IMR-90 (cell line): Measurements from ENCODE around the gene NR2C2. TPM values are rescaled to one million over a fixed set of nuclear protein-coding genes. Genes with fewer than 3 reads are reported as not detected.

Source experiments
- ATAC-seq: fragments of 200-7000 bp; cut with Tn5 transposase; 2 replicates; pipeline ENCODE4 v1.9.1; 2020; ENCODE audit warnings: low read depth, mild to moderate bottlenecking, moderate library complexity
- BruUV-seq: library from RNA; stranded (reverse); fragments of 400-500 nt; replicated peaks from 2 replicates; lab custom pipeline; 2021; lab: Mats Ljungman, UMichigan
- CTCF ChIA-PET: fragments of 300-600 bp; formaldehyde crosslinking; extraction: SDS; loops from one replicate; lab custom pipeline; 2021; ENCODE audit warnings: antibody characterized with exemption; lab: Yijun Ruan, JAX
- POLR2A ChIA-PET: fragments of 300-600 bp; sonication (Branson Sonifier 250); formaldehyde crosslinking; loops from one replicate; lab custom pipeline; 2022; ENCODE audit warnings: antibody characterized with exemption; ENCODE audit not compliant: unreplicated experiment; lab: Charles Lee
- DNase-seq: peaks from one replicate; pipeline ENCODE4 v3.0.0; 2013
- H2AFZ ChIP-seq: replicated peaks from 2 replicates; pipeline ENCODE3; 2013; ENCODE audit warnings: low read length, mild to moderate bottlenecking; ENCODE audit not compliant: poor library complexity
- H2AK5ac ChIP-seq: 2 replicates; pipeline ENCODE4 v1.6.1; 2013; ENCODE audit warnings: low read depth, low read length, inconsistent platforms
- H2AK9ac ChIP-seq: replicated peaks from 2 replicates; pipeline ENCODE3; 2013; ENCODE audit warnings: mild to moderate bottlenecking, low read depth, low read length, moderate library complexity; ENCODE audit not compliant: poor library complexity
- H2BK120ac ChIP-seq: 2 replicates; pipeline ENCODE4 v1.6.1; 2013; ENCODE audit warnings: low read depth, low read length, inconsistent platforms
- H2BK15ac ChIP-seq: 3 replicates; pipeline ENCODE4 v1.6.1; 2013; ENCODE audit warnings: low read depth, low read length, inconsistent platforms
- H2BK20ac ChIP-seq: 2 replicates; pipeline ENCODE4 v1.6.1; 2013; ENCODE audit warnings: low read depth, mild to moderate bottlenecking, inconsistent platforms, low read length, moderate library complexity
- H2BK5ac ChIP-seq: 2 replicates; pipeline ENCODE4 v1.6.1; 2013; ENCODE audit warnings: mild to moderate bottlenecking, low read depth, low read length, inconsistent platforms; ENCODE audit not compliant: poor library complexity, severe bottlenecking
- H3K14ac ChIP-seq: replicated peaks from 2 replicates; pipeline ENCODE4 v1.6.1; 2013; ENCODE audit warnings: low read depth, low read length, inconsistent platforms
- H3K18ac ChIP-seq: 2 replicates; pipeline ENCODE4 v1.6.1; 2013; ENCODE audit warnings: low read depth, low read length, control low read depth
- H3K23ac ChIP-seq: 2 replicates; pipeline ENCODE4 v1.6.1; 2013; ENCODE audit warnings: low read depth, low read length, inconsistent platforms
- H3K27ac ChIP-seq: 2 replicates; pipeline ENCODE4 v1.5.1; 2013; ENCODE audit warnings: mild to moderate bottlenecking, control low read depth, low read length; ENCODE audit not compliant: insufficient read depth
- H3K27me3 ChIP-seq: 2 replicates; pipeline ENCODE4 v1.6.1; 2013; ENCODE audit warnings: low read length; ENCODE audit not compliant: control insufficient read depth, insufficient read depth
- H3K36me3 ChIP-seq: 2 replicates; pipeline ENCODE4 v1.6.1; 2013; ENCODE audit warnings: low read length, mixed read lengths; ENCODE audit not compliant: control insufficient read depth, insufficient read depth
- H3K4ac ChIP-seq: 2 replicates; pipeline ENCODE4 v1.6.1; 2013; ENCODE audit warnings: low read depth, low read length, inconsistent platforms
- H3K4me1 ChIP-seq: 2 replicates; pipeline ENCODE4 v1.6.1; 2013; ENCODE audit warnings: low read length, mixed read lengths; ENCODE audit not compliant: control insufficient read depth, insufficient read depth
- H3K4me2 ChIP-seq: 2 replicates; pipeline ENCODE4 v1.6.1; 2013; ENCODE audit warnings: low read depth, mild to moderate bottlenecking, control low read depth, low read length, moderate library complexity
- H3K4me3 ChIP-seq: 2 replicates; pipeline ENCODE4 v1.5.1; 2013; ENCODE audit warnings: low read depth, mild to moderate bottlenecking, control low read depth, low read length, moderate library complexity; ENCODE audit not compliant: insufficient read depth
- H3K56ac ChIP-seq: 2 replicates; pipeline ENCODE4 v1.6.1; 2013; ENCODE audit warnings: low read length, inconsistent platforms; ENCODE audit not compliant: insufficient read depth; ENCODE audit errors: extremely low read depth
- H3K79me1 ChIP-seq, 2 experiments: 2 replicates each; pipeline ENCODE4 v1.6.1; 2013; ENCODE audit warnings: low read length in 2 of 2, inconsistent platforms in 1 of 2, low read depth in 1 of 2
- H3K9ac ChIP-seq: 2 replicates; pipeline ENCODE4 v1.6.1; 2013; ENCODE audit warnings: low read depth, low read length, control low read depth
- H3K9me1 ChIP-seq: 2 replicates; pipeline ENCODE4 v1.6.1; 2013; ENCODE audit warnings: low read length, inconsistent platforms; ENCODE audit not compliant: insufficient read depth
- H3K9me3 ChIP-seq: 2 replicates; pipeline ENCODE4 v1.6.1; 2013; ENCODE audit warnings: low read length; ENCODE audit not compliant: control insufficient read depth, insufficient read depth
- H4K20me1 ChIP-seq: 2 replicates; pipeline ENCODE4 v1.6.1; 2013; ENCODE audit warnings: low read length, inconsistent platforms; ENCODE audit not compliant: insufficient read depth
- H4K5ac ChIP-seq: 2 replicates; pipeline ENCODE4 v1.6.1; 2013; ENCODE audit warnings: mild to moderate bottlenecking, low read depth, low read length, control low read depth
- H4K8ac ChIP-seq, 2 experiments: 2 replicates each; pipeline ENCODE4 v1.6.1; 2013; ENCODE audit warnings: low read depth in 2 of 2, low read length in 2 of 2, control low read depth in 1 of 2, inconsistent platforms in 1 of 2
- H4K91ac ChIP-seq: 2 replicates; pipeline ENCODE4 v1.6.1; 2013; ENCODE audit warnings: low read depth, low read length, inconsistent platforms; ENCODE audit not compliant: insufficient read depth
- BHLHE40 ChIP-seq: fragments of 150-350 bp; IDR thresholded peaks from 2 replicates; pipeline ENCODE4 v1.6.1; 2016; ENCODE audit warnings: mild to moderate bottlenecking, low read depth, low read length
- ELK1 ChIP-seq: fragments of 150-350 bp; IDR thresholded peaks from 2 replicates; pipeline ENCODE4 v1.6.1; 2016; ENCODE audit warnings: low read depth, mild to moderate bottlenecking, low read length, moderate library complexity, borderline replicate concordance
- MAZ ChIP-seq: IDR thresholded peaks from 2 replicates; pipeline ENCODE4 v1.6.1; 2012; ENCODE audit warnings: low read depth, mild to moderate bottlenecking, low read length, improper control_type of control experiment, moderate library complexity, borderline replicate concordance
- SMC3 ChIP-seq: fragments of 150-350 bp; IDR thresholded peaks from 2 replicates; pipeline ENCODE4 v1.6.1; 2016; ENCODE audit warnings: low read depth, mild to moderate bottlenecking, antibody characterized with exemption, low read length, moderate library complexity
- WGBS, 2 experiments: methylation state at CpG; one replicate each; pipeline versions ENCODE4 v1.1.5 to v1.1.7; 2013; ENCODE audit warnings: missing lambda C conversion rate in 2 of 2; ENCODE audit not compliant: insufficient read length in 1 of 2; ENCODE audit errors: extremely low coverage in 2 of 2; 5-methylcytosine and 5-hydroxymethylcytosine counted together
- dilution Hi-C: fragments of 300-500 bp; cut with HindIII; formaldehyde crosslinking; loops from one replicate; pipeline ENCODE4 v1.14.3; 2018; ENCODE audit warnings: low sequenced_read_pairs; ENCODE audit not compliant: unreplicated experiment
- in situ Hi-C: fragments of 300-500 bp; cut with MboI; formaldehyde crosslinking; loops from 3 replicates; pipeline ENCODE4 v1.14.3; 2019; ENCODE audit warnings: low sequenced_read_pairs, inconsistent platforms, mixed read lengths
- intact Hi-C: fragments of 100-400 bp; cut with micrococcal nuclease; formaldehyde crosslinking; loops from 2 replicates; pipeline ENCODE4 v1.10.0; 2022
- polyA plus RNA-seq, 3 experiments: library from polyadenylated mRNA; depleted of rRNA; stranded (reverse); fragments of >200 nt; gene quantifications; 2 replicates each; pipeline ENCODE4 v1.2.3, GENCODE V29; 2012; ENCODE audit warnings: low replicate concordance in 1 of 3
- total RNA-seq: library from RNA; depleted of rRNA; stranded (reverse); fragments of >200 nt; gene quantifications from 2 replicates; pipeline ENCODE4 v1.2.3, GENCODE V29; 2012
- TF ChIP-seq, protein P1 (sequence below): conservative IDR thresholded peaks from 2 replicates; pipeline ENCODE4 v1.5.1; 2012; ENCODE audit warnings: mild to moderate bottlenecking, low read depth, low read length, improper control_type of control experiment

The NR2C2 gene
- total and polyA plus RNA-seq, 2 of the 4 experiments (the other 2 are of a cell fraction) = 10.4 to 13.8 TPM

- no peak for ATAC-seq
- Histone ChIP-seq H2AFZ (no peak overlapping the region), H2BK20ac (no peak overlapping the region), H3K4me2 (no peak overlapping the region), H3K56ac (no peak overlapping the region), H2BK5ac (no peak overlapping the region), H4K8ac (no peak overlapping the region), H3K18ac (no peak overlapping the region), H3K36me3 (peaks cover 41% of the 10 kb centered on the region), H3K14ac (no peak overlapping the region), H3K9me1 (peaks cover 8% of the 10 kb centered on the region; the same call in 1 of the 2 replicates), H2AK5ac (no peak overlapping the region), H3K4ac (no peak overlapping the region), H4K91ac (no peak overlapping the region), H2BK120ac (no peak overlapping the region), H3K23ac (no peak overlapping the region), H3K79me1 (peaks cover under 1 to 3% of the 10 kb centered on the region in 2 experiments; a peak in 2 of 4 replicates), H2BK15ac (no peak overlapping the region), H3K4me3 (no peak overlapping the region), H3K9me3 (no peaks in the 10 kb centered on the region), H4K5ac (no peak overlapping the region), H3K27me3 (no peaks in the 10 kb centered on the region), H2AK9ac (no peak overlapping the region), H3K27ac (no peak overlapping the region), H4K20me1 (no peaks in the 10 kb centered on the region), H3K4me1 (0 out of 2 replicates have a peak, but pooled peaks cover 2% of the 10 kb centered on the region), H3K9ac (no peak overlapping the region)
- dilution Hi-C loops = no loop called here
- no CpG with 5 or more reads among the region's 2 CpGs for WGBS, 2 experiments
- ChIA-PET CTCF (no interaction called here), POLR2A (no interaction called here)
- TF ChIP-seq ELK1 (no peak), BHLHE40 (no peak), MAZ (no peak), SMC3 (no peak)
- TF ChIP-seq, protein P1, sequence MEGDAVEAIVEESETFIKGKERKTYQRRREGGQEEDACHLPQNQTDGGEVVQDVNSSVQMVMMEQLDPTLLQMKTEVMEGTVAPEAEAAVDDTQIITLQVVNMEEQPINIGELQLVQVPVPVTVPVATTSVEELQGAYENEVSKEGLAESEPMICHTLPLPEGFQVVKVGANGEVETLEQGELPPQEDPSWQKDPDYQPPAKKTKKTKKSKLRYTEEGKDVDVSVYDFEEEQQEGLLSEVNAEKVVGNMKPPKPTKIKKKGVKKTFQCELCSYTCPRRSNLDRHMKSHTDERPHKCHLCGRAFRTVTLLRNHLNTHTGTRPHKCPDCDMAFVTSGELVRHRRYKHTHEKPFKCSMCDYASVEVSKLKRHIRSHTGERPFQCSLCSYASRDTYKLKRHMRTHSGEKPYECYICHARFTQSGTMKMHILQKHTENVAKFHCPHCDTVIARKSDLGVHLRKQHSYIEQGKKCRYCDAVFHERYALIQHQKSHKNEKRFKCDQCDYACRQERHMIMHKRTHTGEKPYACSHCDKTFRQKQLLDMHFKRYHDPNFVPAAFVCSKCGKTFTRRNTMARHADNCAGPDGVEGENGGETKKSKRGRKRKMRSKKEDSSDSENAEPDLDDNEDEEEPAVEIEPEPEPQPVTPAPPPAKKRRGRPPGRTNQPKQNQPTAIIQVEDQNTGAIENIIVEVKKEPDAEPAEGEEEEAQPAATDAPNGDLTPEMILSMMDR = no peak
- no TSS peak for BruUV-seq
- in situ Hi-C loops = no loop called here
- intact Hi-C loops = no loop called here
- no peak for DNase-seq
These were observed 138.9 kb downstream of the NR2C2 start for GRCh38 chr3:15086263-15086662.
